Smooth muscle cell (in vitro differentiated cells): ENCODE results near the gene WNT2B. TPM values are rescaled to one million over a fixed set of nuclear protein-coding genes. Genes with fewer than 3 reads are reported as not detected.
A peak's percentile ranks its signal among the peaks of the same experiment; 100 is the strongest.

Experiments used
- DNase-seq: peaks from one replicate; lab custom pipeline; 2025; ENCODE audit not compliant: unreplicated experiment; lab: John Stamatoyannopoulos, UW
- H2AFZ ChIP-seq: fragments of 200-600 bp; sonication (generic); 2 replicates; pipeline ENCODE4 v1.6.0; 2016; ENCODE audit warnings: antibody characterized with exemption, low read depth, mild to moderate bottlenecking
- H3F3A ChIP-seq: fragments of 200-600 bp; sonication (generic); 2 replicates; pipeline ENCODE4 v1.6.0; 2017; ENCODE audit warnings: antibody characterized with exemption, low read depth
- H3K27ac ChIP-seq: fragments of 200-600 bp; sonication (generic); 2 replicates; pipeline ENCODE4 v1.5.1; 2016; ENCODE audit warnings: low read depth, mild to moderate bottlenecking
- H3K27me3 ChIP-seq: fragments of 200-600 bp; sonication (generic); 2 replicates; pipeline ENCODE4 v1.6.1; 2016; ENCODE audit warnings: low read depth, mild to moderate bottlenecking
- H3K36me3 ChIP-seq: fragments of 200-600 bp; sonication (generic); 2 replicates; pipeline ENCODE4 v1.5.1; 2016; ENCODE audit warnings: low read depth
- H3K4me1 ChIP-seq: fragments of 200-600 bp; sonication (generic); 2 replicates; pipeline ENCODE4 v1.5.1; 2016; ENCODE audit warnings: low read depth
- H3K4me2 ChIP-seq: fragments of 200-600 bp; sonication (generic); 2 replicates; pipeline ENCODE4 v1.6.0; 2016; ENCODE audit warnings: mild to moderate bottlenecking
- H3K4me3 ChIP-seq: fragments of 200-600 bp; sonication (generic); 2 replicates; pipeline ENCODE4 v1.5.1; 2016; ENCODE audit warnings: mild to moderate bottlenecking
- H3K79me2 ChIP-seq: fragments of 200-600 bp; sonication (generic); 2 replicates; pipeline ENCODE4 v1.6.0; 2016; ENCODE audit warnings: low read depth, mild to moderate bottlenecking
- H3K9ac ChIP-seq: fragments of 200-600 bp; sonication (generic); 2 replicates; pipeline ENCODE4 v1.6.0; 2016; ENCODE audit warnings: low read depth
- H3K9me3 ChIP-seq: fragments of 200-600 bp; sonication (generic); replicated peaks from 2 replicates; pipeline ENCODE4 v1.5.1; 2016; ENCODE audit warnings: low read depth
- H4K20me1 ChIP-seq: fragments of 200-600 bp; sonication (generic); 2 replicates; pipeline ENCODE4 v1.6.0; 2016; ENCODE audit warnings: low read depth
- WGBS: methylation state at CpG from one replicate; pipeline ENCODE4 v1.1.7; 2016; ENCODE audit warnings: low lambda C conversion rate; 5-methylcytosine and 5-hydroxymethylcytosine counted together
- polyA plus RNA-seq: library from polyadenylated mRNA; unstranded; fragments of >200 nt; fragmentation: Nextera tagmentation; extraction: Ambion mirVana; gene quantifications from 2 replicates; pipeline ENCODE4 v1.2.1, GENCODE V29; 2016
- total RNA-seq: library from RNA; depleted of rRNA; stranded (reverse); fragments of >200 nt; gene quantifications from 2 replicates; pipeline ENCODE4 v1.2.3, GENCODE V29; 2014
- TF ChIP-seq, protein P1 (sequence below): fragments of 200-600 bp; sonication (generic); IDR thresholded peaks from 2 replicates; pipeline ENCODE4 v1.5.1; 2017; ENCODE audit warnings: borderline replicate concordance, mild to moderate bottlenecking, antibody characterized with exemption; ENCODE audit not compliant: insufficient read depth, poor library complexity, severe bottlenecking

Gene WNT2B
- total and polyA plus RNA-seq, 2 experiments from 2014 or later, result 0.41 to 1.8 TPM

DNA sequence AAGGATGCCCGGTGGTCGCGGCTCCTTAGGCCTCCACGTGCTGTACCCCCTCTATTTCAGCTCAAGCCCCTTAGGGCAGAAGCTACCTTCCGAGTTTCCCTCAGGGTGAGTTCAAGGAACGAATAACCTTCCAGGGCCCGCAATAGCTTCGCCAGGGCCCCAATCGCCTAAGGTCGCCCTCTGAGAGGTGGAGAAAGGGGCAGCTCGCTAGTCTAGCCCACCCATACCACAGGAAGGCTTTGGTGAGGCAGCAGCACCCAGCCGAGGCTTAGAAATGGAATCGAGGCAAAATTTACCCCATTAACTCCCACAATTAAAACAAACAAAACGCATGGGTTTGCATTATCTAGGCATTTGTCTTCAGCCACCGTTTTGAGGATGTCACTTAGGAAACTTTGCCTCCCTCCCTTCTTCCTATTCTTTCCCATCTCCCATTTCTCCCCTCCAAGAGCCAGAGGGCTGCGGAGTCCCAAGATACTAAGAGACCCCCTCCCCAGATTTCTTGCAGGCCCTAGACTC is 954 bp downstream of the WNT2B start:
- Histone ChIP-seq H4K20me1 (no peaks in the 10 kb centered on the region), H3K4me3 (peak overlapping the region; percentile 45)
- WGBS, result 21% methylated on average over 16 of the region's 16 CpGs

DNA sequence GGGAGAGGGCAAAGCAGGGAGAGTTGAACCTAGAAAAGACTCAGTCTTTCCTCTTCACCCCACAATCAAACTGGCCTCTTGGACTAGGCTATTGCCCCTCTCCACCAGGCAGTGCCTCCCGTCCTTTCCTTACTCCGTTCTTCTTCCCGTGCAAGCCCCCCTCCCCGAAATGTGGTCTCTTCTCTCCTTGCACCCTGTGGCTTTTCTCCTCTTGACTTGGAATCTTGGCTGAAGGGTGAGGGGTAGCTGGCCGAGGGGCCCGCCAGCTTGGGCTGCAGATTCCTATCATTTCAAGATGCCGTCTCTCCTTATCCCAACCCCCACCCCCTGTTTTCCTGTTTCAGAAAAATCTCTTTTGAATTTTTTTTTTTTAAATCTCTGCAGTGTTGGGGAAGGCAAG is 1.6 kb downstream of the WNT2B start:
- Histone ChIP-seq H3K4me1 (peaks cover 8% of the 10 kb centered on the region), H3K36me3 (no peaks in the 10 kb centered on the region), H3K9me3 (no peaks in the 10 kb centered on the region), H3K4me3 (no peak overlapping the region), H2AFZ (no peak overlapping the region), H3K9ac (no peak overlapping the region), H3K4me2 (no peak overlapping the region), H3K27ac (no peak overlapping the region), H3K79me2 (no peaks in the 10 kb centered on the region), H4K20me1 (no peaks in the 10 kb centered on the region), H3F3A (no peaks in the 10 kb centered on the region), H3K27me3 (peaks cover 49% of the 10 kb centered on the region)
- DNase-seq, result no peak
- WGBS, result 37% methylated on average over 7 of the region's 7 CpGs
- TF ChIP-seq, protein P1, sequence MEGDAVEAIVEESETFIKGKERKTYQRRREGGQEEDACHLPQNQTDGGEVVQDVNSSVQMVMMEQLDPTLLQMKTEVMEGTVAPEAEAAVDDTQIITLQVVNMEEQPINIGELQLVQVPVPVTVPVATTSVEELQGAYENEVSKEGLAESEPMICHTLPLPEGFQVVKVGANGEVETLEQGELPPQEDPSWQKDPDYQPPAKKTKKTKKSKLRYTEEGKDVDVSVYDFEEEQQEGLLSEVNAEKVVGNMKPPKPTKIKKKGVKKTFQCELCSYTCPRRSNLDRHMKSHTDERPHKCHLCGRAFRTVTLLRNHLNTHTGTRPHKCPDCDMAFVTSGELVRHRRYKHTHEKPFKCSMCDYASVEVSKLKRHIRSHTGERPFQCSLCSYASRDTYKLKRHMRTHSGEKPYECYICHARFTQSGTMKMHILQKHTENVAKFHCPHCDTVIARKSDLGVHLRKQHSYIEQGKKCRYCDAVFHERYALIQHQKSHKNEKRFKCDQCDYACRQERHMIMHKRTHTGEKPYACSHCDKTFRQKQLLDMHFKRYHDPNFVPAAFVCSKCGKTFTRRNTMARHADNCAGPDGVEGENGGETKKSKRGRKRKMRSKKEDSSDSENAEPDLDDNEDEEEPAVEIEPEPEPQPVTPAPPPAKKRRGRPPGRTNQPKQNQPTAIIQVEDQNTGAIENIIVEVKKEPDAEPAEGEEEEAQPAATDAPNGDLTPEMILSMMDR, result no peak

More for the DNA sequence above, 954 bp downstream of the WNT2B start:
- H3K27me3 ChIP-seq, result peaks cover 55% of the 10 kb centered on the region
- H3K36me3 ChIP-seq, result no peaks in the 10 kb centered on the region
- peaks cover 4% of the 10 kb centered on the region for H3K4me1 ChIP-seq
- H3K4me2 ChIP-seq, result no peak overlapping the region
- H2AFZ ChIP-seq, result no peak overlapping the region
- H3K9ac ChIP-seq, result no peak overlapping the region
- TF ChIP-seq, protein P1, result no peak
- DNase-seq, result no peak
- no peaks in the 10 kb centered on the region for H3K9me3 ChIP-seq
- no peak overlapping the region for H3K27ac ChIP-seq
- H3K79me2 ChIP-seq, result no peaks in the 10 kb centered on the region
- no peaks in the 10 kb centered on the region for H3F3A ChIP-seq

DNA sequence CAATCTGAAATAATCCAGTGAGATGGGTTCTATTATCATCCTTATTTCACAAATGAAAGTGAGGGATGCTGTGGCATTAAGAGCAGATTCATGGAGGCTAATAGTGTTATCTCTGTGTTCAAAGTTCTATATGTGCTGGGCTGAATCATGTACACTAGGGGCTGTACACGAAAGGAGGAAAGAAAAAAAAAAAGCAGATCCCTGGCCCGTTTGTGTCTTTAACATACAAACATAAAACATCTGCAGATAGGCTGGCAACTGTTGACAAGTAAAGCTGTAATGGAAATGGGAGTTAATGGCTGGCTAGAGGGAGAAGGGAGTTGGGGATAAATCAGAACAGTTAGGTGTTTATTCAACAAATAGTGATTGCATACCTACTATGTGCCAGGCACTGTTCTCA is 3.1 kb downstream of the WNT2B start:
- H3K27me3 ChIP-seq, result peaks cover 42% of the 10 kb centered on the region
- H3K79me2 ChIP-seq, result no peaks in the 10 kb centered on the region

More for the DNA sequence above, 3.1 kb downstream of the WNT2B start:
- no peak overlapping the region for H3K27ac ChIP-seq
- H3K36me3 ChIP-seq, result no peaks in the 10 kb centered on the region
- no peak overlapping the region for H2AFZ ChIP-seq
- no peaks in the 10 kb centered on the region for H3F3A ChIP-seq
- no peaks in the 10 kb centered on the region for H4K20me1 ChIP-seq
- no peak for DNase-seq
- no peak overlapping the region for H3K4me3 ChIP-seq
- H3K4me2 ChIP-seq, result no peak overlapping the region
- H3K9me3 ChIP-seq, result no peaks in the 10 kb centered on the region
- TF ChIP-seq, protein P1, result no peak
- WGBS, result 17% methylated on average over 2 of the region's 2 CpGs
- no peak overlapping the region for H3K9ac ChIP-seq
- H3K4me1 ChIP-seq, result peaks cover 17% of the 10 kb centered on the region
